A673 (cell line): Measurements from ENCODE around the gene CACNA1A. TPM values are rescaled to one million over a fixed set of nuclear protein-coding genes. Genes with fewer than 3 reads are reported as not detected.

ENCODE experiments used
- BruUV-seq: library from RNA; stranded (reverse); fragments of 400-500 nt; replicated peaks from 2 replicates; lab custom pipeline; 2021; lab: Mats Ljungman, UMichigan
- CTCF ChIA-PET: fragments of 300-600 bp; sonication (Branson Sonifier 250); formaldehyde crosslinking; loops from one replicate; lab custom pipeline; 2022; ENCODE audit warnings: antibody characterized with exemption; lab: Charles Lee
- POLR2A ChIA-PET: fragments of 300-600 bp; sonication (Branson Sonifier 250); formaldehyde crosslinking; loops from one replicate; lab custom pipeline; 2022; ENCODE audit warnings: antibody characterized with exemption; ENCODE audit not compliant: low non-redundant PET; lab: Charles Lee
- DNase-seq: peaks from one replicate; pipeline ENCODE4 v3.0.0-alpha.2; 2015; ENCODE audit warnings: low spot score
- H3K27ac ChIP-seq: fragments of 200-600 bp; sonication (generic); 2 replicates; pipeline ENCODE4 v1.5.1; 2016; ENCODE audit warnings: mixed run types, low read depth, mild to moderate bottlenecking, mixed read lengths, antibody characterized with exemption, low read length; ENCODE audit not compliant: poor library complexity, severe bottlenecking
- H3K27me3 ChIP-seq: fragments of 200-600 bp; sonication (generic); replicated peaks from 2 replicates; pipeline ENCODE4 v1.6.1; 2017; ENCODE audit warnings: mixed run types, low read depth, mild to moderate bottlenecking, mixed read lengths, antibody characterized with exemption, low read length; ENCODE audit not compliant: insufficient read depth, poor library complexity
- H3K36me3 ChIP-seq: fragments of 200-600 bp; sonication (generic); 2 replicates; pipeline ENCODE4 v1.6.1; 2016; ENCODE audit warnings: mixed run types, mild to moderate bottlenecking, mixed read lengths, antibody characterized with exemption, low read length; ENCODE audit not compliant: insufficient read depth, poor library complexity, severe bottlenecking
- H3K4me1 ChIP-seq: fragments of 200-600 bp; sonication (generic); 2 replicates; pipeline ENCODE4 v1.6.1; 2017; ENCODE audit warnings: mixed run types, mild to moderate bottlenecking, mixed read lengths, antibody characterized with exemption, low read length; ENCODE audit not compliant: insufficient read depth, poor library complexity, severe bottlenecking
- H3K4me3 ChIP-seq: fragments of 200-600 bp; sonication (generic); 2 replicates; pipeline ENCODE4 v1.5.1; 2016; ENCODE audit warnings: low read depth, mixed run types, mild to moderate bottlenecking, mixed read lengths, low read length; ENCODE audit not compliant: poor library complexity, severe bottlenecking
- H3K9me3 ChIP-seq: fragments of 200-600 bp; sonication (generic); 2 replicates; pipeline ENCODE4 v1.6.1; 2016; ENCODE audit warnings: mixed run types, low read depth, mild to moderate bottlenecking, mixed read lengths, antibody characterized with exemption, low read length; ENCODE audit not compliant: poor library complexity, severe bottlenecking
- CTCF ChIP-seq: fragments of 300-800, 200-600 bp; sonication (generic); conservative IDR thresholded peaks from 2 replicates; pipeline ENCODE4 v1.5.1; 2017; ENCODE audit warnings: low read depth, mild to moderate bottlenecking, antibody characterized with exemption, low read length, moderate library complexity, mixed read lengths
- EZH2 ChIP-seq: fragments of 200-600 bp; sonication (generic); IDR thresholded peaks from 2 replicates; pipeline ENCODE4 v1.6.1; 2017; ENCODE audit warnings: borderline replicate concordance, low read depth, mild to moderate bottlenecking, mixed read lengths, antibody characterized with exemption, low read length; ENCODE audit not compliant: poor library complexity, severe bottlenecking
- intact Hi-C: fragments of 100-400 bp; cut with micrococcal nuclease; formaldehyde crosslinking; loops from one replicate; pipeline ENCODE4 v1.10.0; 2022; ENCODE audit not compliant: unreplicated experiment
- total RNA-seq: library from RNA; stranded (reverse); gene quantifications from 2 replicates; pipeline ENCODE4 v1.2.3, GENCODE V29; 2021

Gene CACNA1A
- total RNA-seq, 1 experiment from 2014 or later, result 3.2 TPM

GRCh38 chr19:13505761-13506470 lies 363 bp downstream of the CACNA1A start:
- intact Hi-C loops, result no loop called here
- no TSS peak for BruUV-seq
- Histone ChIP-seq H3K4me1 (no peaks in the 10 kb centered on the region), H3K27me3 (peaks cover 66% of the 10 kb centered on the region), H3K27ac (no peak overlapping the region), H3K36me3 (no peaks in the 10 kb centered on the region), H3K9me3 (no peaks in the 10 kb centered on the region), H3K4me3 (peak overlapping the region; percentile 23)
- POLR2A ChIA-PET, result interaction anchor here (0.7 kb wide), 1 partner anchor 432 kb away, joined by 4 read pairs; no protein-coding TSS in a partner anchor
- CTCF ChIA-PET, result no interaction called here
- DNase-seq, result peak; percentile 17
- no peak for TF ChIP-seq CTCF
- TF ChIP-seq EZH2, result peak; percentile 55

GRCh38 chr19:13505164-13505695 lies 1.0 kb downstream of the CACNA1A start:
- ChIA-PET CTCF (no interaction called here), POLR2A (interaction anchor here (0.7 kb wide), 1 partner anchor 433 kb away, joined by 4 read pairs; no protein-coding TSS in a partner anchor)
- Histone ChIP-seq H3K4me1 (no peaks in the 10 kb centered on the region), H3K36me3 (no peaks in the 10 kb centered on the region), H3K9me3 (no peaks in the 10 kb centered on the region), H3K27ac (no peak overlapping the region), H3K4me3 (no peak overlapping the region), H3K27me3 (peaks cover 72% of the 10 kb centered on the region)
- BruUV-seq, result no TSS peak
- DNase-seq, result no peak
- intact Hi-C loops, result no loop called here
- no peak for TF ChIP-seq CTCF
- no peak for TF ChIP-seq EZH2

DNA sequence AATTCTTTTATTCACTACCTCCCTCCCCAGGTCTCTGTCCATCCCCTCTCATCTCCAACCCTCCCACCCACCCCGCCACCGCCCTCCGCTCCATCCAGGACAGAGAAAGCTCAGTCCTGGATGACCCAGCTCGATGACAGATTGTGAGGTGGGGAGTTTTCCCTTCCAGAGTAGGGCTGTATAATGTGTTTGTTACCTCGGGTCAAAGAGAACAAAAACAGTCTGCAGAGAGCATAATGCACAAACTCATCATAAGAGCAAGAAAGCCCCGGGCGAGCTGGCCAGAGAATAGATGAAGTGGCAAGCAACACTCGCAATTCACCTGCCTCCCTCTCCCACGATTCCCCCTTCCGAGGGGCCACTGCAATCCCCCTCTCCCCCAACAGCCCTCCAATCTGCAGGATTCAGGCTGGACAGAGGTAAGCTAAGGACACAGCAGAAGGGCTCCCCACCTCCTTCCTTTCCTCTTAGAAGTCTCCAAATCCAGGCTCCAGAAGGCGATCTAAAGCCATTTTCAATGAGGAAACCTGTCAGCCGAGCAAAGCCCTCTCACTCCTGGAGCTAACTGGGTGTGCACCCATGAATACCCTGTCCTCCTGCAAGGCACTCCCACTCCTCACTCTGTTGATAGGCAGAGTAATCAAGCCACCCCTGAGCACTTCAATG lies 2.6 kb downstream of the CACNA1A start:
- Histone ChIP-seq H3K27ac (no peak overlapping the region), H3K4me1 (no peaks in the 10 kb centered on the region), H3K27me3 (peaks cover 73% of the 10 kb centered on the region), H3K9me3 (no peaks in the 10 kb centered on the region), H3K36me3 (no peaks in the 10 kb centered on the region), H3K4me3 (no peak overlapping the region)
- no TSS peak for BruUV-seq
- DNase-seq, result no peak
- intact Hi-C loops, result no loop called here
- CTCF ChIA-PET, result no interaction called here
- POLR2A ChIA-PET, result no interaction called here
- TF ChIP-seq EZH2 (no peak), CTCF (no peak)
